GM21526 (cell line): Measurements from ENCODE around the gene NLRP5.

Experiments
- ATAC-seq: cut with Tn5 transposase; IDR thresholded peaks from one replicate; pipeline ENCODE4 v1.9.1; 2021; ENCODE audit warnings: moderate library complexity; ENCODE audit not compliant: unreplicated experiment, low FRiP score

The NLRP5 gene

DNA sequence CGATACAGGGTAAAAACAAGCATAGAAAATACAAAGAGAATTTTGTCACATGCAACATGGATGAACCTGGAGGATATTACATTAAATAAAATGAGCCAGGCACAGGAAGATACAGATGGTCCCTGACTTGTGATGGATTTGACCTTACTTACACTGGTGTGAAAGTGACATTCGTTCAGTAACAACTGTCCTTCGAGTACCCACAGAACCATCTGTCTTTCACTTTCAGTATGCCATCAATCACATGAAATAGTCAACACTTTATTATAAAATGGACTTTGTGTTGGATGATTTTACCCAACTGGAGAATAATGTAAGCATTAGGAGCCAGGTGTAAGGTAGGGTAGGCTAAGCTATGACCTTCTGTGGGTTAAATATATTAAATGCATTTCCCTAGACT lies 83.1 kb downstream of the NLRP5 start:
- no peak for ATAC-seq

DNA sequence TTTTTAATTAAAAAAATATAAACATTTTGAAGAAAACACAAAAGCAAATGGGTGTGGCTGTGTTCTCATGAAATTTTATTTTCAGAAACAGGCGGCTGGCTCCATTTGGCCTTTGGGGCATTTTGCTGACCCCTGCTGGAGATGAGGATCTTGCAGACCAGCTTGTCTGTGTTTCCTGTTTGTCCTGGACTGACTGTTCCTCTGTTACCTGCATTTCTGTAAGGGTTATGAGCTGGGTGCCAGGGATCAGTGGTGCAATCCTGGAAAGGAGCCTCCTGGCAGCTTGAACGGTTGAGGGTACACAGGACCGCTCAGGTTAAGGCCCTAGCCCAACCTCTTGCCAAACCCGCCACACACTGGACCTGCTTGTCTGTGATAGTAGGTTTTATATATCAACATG lies 84.6 kb downstream of the NLRP5 start:
- ATAC-seq, result no peak

DNA sequence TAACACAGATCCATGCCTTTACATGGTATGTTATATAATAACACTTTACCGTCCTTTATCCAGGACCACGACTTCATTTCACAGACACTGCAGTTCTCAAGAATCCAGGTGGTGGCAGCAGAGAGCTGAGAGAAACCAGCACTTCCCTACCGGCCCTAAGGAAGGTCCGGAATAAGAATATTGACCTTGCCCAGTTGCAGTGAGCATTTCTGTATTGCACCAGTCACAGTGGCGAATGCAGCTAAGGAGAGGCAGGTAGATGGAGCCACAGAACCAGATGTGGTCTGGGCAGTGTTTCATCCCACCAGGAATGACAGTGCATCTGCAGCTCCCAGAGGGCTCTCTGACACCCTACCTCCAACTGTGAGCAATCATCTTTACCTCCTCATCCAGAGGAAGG lies 89.9 kb downstream of the NLRP5 start:
- ATAC-seq, result no peak

DNA sequence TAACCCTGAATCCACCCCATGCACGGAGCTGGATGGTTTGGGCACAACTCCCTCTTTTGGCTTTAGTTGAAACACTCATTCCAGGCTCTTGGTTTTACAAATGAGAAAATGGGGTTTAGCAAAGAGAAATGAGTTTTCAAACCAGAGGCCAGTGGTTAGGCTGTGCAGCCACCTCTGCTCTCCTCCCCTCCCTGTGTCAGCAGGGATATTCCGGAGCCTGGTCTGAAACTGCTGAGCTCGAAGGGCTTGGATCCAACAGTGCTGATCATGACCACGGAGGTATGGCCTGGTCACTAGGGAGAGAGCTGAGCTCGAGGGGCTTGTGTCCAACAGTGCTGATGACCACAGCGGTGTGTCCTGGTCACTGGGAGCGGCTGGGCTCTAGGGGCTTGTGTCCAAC lies 93.0 kb downstream of the NLRP5 start:
- no peak for ATAC-seq

DNA sequence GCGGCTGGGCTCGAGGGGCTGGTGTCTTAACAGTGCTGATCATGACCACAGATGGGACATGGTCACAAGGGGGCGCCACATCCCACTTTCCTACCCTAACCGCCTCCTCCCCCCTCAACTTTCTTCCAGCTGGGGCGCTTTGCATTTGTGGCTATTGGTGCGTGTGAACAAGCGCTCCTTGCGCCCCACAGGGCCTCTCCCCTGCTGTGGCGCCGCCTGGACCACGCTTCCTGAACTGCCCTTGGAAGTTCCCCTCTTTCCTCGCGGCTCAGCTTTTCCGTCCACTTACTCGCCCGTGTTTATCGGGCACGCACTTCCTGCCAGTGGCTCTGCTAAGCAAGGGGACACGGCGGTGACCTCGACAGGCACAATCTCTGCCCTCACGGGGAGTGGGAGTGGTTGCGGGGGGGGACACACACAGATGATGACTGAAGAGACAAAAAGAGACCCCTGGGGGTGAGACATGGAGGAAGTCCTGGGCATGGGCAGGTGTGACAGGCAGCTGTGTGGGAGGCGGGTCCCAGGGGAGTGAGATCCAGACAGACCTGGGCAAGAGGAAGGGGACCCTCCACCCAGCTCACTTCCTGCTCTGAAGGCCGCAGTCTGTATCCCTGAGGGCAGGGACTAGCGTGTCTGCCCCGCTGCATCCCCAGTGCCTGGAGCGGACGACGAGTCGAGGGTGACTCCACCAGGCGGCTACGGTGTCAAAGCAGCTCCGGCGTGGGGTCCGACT lies 94.3 kb downstream of the NLRP5 start:
- ATAC-seq, result peak; percentile 69

DNA sequence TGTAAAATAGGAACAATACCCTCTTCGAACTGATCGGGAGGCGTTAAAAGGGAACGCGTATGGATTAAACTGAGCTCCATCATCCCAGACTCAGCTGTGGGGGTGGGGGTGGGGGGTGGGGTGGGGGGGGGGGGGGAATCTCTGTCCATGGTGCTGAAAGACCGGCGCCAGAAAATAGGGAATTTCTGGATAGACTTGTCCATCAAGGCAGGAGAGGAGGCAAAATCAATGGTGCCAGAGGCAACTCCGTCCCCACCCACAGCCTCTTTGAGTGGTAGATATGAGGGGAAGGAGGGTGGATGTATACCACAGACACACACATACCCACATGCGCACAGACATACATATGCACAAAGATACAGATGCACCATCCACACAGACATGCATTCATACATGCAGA lies 97.1 kb downstream of the NLRP5 start:
- no peak for ATAC-seq

DNA sequence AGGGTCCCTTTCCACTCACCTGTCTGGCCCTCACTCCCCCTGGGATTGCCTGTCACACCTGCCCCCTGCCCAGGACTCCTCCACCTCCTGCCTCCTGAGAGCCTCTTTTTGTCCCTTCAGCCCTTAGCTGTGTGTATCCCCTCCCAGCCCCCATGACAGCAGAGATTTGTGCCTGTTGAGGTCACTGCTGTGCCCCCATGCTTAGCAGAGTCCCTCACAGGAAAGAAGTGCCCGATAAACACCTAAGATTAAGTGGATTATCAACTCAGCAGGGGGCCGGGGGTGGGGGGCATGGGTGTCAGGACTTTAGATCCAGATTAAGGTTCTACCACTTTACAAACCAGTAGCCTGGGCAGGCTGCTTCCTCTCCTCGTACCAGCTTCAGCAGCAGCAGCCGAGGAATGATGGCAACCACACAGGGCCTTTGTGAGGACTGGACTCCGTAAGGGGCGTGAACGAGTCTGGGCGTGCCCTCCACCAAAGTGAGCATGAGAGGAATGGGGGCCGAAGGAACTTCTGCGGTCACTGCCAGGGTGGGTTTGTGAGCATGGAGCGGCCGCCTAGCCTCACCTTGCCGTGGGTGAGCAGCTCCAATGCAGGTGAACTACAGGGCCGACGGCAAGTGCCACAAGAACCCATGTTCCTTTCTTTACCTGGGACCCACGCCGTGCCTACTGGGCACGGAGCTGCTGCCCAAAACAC lies 98.4 kb downstream of the NLRP5 start:
- ATAC-seq, result no peak

DNA sequence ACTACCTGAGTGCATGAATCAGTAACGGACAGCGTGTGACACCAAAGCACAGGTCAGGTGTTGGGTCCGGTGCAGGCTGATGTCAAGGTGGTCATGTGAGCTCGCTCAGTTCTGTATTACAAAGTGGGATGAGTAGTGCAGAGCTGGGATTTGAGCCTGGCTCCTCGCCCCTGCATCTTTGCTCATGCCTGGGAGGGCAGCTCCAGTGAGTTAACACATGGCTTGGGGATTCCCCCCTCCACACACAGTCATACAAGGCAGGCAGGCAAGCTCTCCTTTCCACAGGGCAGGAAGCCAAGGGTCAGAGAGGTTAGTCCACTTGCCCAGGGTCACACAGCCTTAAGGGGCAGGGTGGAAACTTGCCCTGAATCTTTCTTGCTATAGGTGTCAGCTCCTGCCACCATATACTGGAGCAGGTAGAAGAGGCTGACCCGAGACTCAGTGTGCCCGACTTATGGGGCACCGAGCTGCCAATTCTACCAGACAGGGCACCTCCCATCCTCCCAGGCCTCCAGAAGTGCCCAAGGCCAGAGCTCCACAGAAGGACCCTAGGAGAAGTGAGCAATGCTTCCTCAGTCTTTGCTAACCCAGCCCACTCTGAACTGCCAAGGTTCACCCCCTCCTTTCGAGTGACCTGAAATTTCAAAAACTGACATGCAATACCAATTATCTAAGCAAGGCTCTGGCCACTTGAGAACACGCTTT lies 99.1 kb downstream of the NLRP5 start:
- ATAC-seq, result no peak

DNA sequence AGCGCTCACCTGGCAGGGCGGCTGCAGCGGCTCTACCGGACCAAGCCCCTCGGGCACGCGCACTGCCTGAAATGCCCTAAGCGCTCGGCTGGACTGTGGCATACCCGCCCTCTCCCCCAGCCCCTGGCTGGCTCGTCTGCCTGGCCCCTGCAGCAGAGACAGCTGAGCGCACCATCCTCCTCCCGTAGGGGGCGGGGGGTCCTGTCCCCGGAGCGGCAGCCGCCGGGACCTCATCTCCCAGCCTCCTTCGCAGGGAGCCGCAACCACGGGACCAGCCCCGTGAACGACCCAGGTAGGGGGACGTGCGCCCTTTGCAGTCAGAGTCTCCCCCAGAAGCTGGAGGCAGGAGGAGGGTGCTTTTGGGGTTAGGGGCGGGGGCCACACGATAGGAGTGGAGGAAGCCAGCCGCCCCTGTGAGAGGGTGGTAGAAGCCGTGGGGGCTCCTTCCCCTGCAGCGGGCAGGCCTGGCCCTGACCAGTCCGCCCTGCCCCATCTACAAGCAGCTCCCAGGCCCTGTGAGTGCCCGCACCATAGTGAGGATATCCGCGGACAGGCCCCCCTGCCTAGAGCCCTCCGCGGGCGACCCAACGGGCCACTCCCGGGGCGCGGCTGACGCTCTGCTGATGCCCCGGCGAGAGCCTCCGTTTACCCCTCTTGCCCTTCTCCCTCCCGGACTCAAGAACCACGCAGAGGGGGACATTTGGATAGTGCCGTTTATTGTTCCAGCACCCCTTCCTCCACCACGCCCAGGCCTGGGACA lies 100.3 kb downstream of the NLRP5 start:
- ATAC-seq, result no peak

DNA sequence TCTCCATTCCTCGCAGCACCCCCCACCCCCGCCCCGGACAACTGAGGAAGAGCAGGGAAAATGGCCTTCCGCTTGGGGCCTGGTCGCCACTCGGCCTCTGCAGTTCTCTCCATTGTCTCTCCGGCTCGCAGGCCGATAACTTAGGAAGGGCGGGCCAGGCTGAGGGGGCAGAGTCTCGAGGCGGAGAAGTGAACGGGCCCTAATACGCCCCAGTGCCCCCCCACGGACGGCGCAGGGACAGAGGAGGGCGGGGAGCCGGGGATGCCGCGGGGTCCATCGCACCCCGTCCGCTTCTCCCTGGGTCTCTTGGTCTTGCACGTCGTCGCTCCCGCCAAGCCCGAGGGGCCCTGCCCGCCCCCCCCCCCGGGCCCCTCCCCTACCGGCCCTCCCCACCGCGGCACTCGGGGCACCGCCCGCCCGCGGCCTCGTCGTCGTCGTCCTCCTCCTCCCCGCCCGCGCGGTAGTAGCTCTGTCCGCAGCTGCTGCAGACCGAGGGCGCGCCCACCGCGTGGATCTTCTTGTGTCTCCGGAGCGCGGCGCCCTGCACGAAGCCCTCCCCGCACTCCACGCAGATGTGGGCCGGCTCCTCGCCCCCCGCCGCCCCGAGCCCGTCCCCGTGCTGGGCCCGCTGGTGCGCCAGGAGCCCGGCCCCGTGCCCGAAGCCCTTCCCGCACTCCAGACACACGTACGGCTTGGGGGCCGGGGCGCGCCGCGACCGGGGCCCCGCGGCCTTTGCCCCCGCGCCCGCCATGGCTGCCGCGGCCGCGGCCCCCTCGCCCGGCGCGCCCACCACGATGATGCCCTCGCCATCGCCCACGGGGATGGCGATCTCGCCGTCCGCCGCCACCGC lies 101.3 kb downstream of the NLRP5 start:
- no peak for ATAC-seq

DNA sequence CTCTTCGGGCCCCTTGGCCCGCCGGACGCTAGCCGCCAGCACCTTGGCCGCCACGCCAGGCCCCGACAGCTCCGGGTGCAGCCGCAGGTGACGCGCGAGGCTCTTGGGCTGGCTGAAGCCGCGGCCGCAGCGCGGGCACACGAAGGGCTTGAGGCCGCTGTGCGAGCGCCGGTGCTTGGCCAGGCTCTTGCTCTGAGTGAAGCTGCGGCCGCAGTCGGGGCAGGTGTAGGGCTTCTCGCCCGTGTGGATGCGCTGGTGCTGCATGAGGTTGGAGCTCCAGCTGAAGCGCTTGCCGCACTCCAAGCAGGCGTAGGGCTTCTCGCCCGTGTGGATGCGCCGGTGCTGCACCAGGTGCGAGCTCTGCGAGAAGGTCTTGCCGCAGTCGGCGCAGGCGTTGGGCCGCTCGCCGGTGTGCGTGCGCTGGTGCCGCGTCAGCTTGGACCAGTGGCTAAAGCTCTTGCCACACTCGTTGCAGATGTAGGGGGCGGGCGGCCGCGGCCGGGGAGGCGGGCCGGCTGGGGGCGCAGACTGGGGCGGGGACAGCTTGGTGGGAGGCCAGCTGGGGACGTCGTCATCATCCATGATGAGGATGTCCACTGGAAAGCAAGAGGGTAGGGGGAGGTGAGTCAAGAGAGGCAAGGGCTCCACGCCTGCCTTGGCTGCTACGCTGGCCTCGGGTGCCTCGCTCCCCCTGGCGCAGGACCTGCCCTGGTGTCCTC lies 102.1 kb downstream of the NLRP5 start:
- no peak for ATAC-seq

DNA sequence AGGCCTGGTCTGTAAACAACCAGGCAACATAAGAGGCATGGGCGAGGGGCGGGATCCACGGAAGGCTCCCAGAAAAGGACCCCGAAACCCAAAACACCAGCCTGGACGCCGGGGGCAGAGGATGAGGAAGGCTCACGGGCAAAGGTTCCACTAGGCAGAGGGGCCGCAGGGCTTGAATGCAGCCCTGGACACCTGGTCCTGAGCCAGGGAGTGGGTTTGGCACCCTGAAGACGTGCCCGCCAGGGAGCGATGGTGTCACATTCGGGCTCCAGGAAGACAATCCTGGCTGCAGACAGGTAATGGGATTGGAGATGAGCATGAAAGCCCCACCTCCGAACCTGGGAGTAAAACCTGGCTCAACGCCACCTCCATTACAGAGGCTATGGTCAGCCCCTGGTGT lies 102.8 kb downstream of the NLRP5 start:
- no peak for ATAC-seq

DNA sequence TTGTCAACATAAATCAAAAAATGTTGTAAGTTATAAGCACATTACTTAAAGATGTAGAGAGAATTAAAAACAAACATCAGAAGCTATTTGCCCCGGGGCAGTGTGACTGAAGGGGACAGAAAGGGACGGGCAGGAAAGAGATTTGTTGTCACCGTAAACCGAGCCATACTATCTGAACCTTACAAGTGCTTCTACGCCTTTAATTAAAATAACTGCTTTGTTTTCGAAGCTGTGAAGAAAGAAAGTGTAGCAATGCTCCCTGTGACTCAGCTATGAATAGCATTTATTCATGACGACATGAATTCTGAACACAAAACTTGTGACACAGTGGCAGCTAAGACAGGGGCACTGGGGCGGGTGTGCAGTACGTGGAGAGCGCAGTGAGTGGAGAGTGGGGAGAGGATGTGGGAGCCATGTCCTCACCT lies 104.5 kb downstream of the NLRP5 start:
- no peak for ATAC-seq

DNA sequence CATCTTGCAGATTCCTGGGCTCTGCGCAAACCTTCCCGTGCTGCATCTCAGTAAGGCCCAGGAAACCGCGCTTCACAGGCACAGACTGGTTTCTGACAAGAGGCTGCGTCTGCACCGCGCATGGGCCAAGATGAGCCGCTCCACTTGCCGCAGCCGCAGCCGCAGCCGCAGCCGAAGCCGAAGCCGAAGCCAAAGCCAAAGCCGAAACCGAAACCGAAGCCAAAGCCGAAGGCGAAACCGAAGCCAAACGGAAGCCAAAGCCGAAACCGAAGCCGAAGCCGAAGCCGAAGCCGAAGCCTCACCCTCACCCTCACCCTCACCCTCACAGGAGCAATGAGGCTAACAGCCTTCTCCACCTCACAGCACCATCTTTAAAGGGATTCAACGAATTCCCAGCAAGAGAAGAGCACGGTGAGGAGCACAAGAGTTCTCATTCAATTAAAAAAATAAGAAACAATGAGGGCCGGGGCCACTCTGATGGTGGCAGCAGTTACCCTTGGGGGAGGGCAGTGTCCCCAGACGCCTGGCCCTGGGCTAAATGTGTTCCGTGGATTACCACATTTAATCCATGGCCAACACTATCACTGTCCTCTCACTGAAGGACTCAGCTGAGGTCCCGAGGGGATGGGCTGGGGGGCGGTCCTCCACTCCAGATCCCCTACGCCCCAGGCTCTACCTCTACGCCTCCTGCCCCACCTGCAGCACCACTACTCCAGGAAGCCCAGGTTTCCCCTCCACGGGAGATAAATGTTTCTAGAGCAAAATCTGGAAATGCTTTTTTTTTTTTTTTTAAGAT lies 105.4 kb downstream of the NLRP5 start:
- no peak for ATAC-seq

DNA sequence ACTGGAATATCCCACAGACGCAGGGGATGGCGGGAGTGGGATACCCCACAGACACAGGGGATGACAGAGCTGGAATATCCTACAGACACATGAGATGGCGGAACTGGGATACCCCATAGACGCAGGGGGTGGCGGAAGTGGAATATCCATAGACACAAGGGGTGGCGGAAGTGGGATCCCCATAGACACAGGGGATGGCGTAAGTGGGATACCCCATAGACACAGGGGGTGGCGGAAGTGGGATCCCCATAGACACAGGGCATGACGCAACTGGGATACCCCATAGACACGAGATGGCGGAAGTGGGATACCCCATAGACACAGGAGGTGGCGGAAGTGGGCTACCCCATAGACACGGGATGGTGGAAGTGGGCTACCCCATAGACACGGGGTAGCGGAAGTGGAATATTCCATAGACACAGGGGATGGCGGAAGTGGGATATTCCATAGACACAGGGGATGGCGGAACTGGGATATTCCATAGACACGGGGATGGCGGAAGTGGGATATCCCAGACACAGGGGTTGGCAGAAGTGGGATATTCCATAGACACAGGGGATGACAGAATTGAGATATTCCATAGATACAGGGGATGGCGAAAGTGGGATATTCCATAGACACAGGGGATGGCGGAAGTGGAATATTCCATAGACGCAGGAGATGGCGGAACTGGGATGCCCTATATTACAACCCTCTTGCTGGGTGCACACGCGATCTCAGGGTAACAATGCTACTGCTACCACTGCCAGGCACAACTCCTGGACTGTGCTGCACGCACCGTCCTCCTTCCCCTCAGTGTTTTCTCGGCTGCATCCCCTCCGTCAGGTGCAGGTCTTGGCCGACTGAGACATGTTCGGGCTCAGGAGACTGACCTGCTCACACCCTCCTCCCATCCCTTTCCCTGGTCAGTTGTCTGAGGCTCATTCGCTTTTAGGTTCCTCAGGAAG lies 106.4 kb downstream of the NLRP5 start:
- no peak for ATAC-seq

DNA sequence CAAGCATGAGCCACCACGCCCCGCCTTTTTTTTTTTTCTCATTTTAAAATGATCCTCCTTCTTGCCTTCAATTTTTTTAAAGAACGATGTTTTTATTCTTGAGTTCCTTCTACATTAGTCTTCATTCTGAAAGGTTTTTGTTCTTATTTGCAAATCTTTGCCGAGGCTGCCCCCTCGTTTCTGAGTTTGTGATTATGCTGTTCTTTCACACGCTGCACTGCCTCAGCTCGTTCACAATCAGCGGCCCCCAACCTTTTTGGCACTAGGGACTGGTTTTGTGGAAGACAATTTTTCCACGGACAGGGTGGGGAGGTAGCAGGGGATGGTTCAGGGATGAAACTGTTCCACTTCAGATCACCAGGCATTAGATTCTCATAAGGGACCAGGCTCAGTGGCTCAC lies 107.9 kb downstream of the NLRP5 start:
- no peak for ATAC-seq

DNA sequence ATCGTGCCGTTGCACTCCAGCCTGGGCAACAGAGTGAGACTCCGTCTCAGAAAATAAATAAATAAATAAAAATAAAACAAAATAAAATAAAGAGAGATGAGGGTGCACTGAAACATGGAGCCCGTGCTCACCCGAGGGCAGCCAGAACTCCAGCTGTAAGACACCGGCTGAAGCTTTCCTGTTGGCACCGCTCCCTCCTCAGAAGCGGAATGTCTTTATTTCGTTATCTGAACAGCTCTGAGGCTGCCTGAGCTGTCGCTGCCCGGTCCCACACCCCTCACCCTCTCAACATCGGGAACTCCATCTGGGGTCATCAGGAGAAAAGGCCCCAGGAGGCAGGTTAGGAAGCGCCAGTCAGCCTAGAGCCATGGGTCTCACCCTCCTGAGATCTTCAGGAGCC lies 110.1 kb downstream of the NLRP5 start:
- ATAC-seq, result no peak

DNA sequence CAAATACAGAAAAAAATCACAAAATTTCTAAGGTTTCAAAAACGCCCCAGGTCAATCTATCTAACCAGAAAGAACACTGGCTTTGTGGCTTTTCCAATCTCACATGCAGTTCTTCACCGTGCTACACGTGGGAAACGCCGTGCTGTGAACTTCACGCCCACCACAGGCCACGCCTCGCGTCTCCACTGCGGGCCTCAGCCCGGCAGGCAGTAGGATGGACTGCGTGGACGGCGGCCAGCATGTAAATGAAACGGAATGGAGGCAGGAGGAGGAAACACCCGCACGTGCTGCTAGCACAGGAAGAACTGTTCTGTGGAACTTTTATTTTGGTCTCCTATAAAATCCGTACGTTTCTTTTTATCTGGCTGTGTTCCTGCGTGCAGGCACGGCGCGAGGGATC lies 110.7 kb downstream of the NLRP5 start:
- no peak for ATAC-seq
